PC-3 (cell line): ENCODE results near the gene APOL4. TPM values are rescaled to one million over a fixed set of nuclear protein-coding genes. Genes with fewer than 3 reads are reported as not detected.

Source experiments
- ATAC-seq: fragments of 200-7000 bp; cut with Tn5 transposase; 2 replicates; pipeline ENCODE4 v1.9.1; 2020; ENCODE audit warnings: mild to moderate bottlenecking, moderate library complexity
- BruUV-seq: library from RNA; stranded (reverse); fragments of 400-500 nt; replicated peaks from 2 replicates; lab custom pipeline; 2021; lab: Mats Ljungman, UMichigan
- CTCF ChIA-PET: fragments of 300-600 bp; sonication (Branson Sonifier 250); formaldehyde crosslinking; loops from one replicate; lab custom pipeline; 2022; ENCODE audit warnings: antibody characterized with exemption; lab: Charles Lee
- POLR2A ChIA-PET: fragments of 300-600 bp; sonication (Branson Sonifier 250); formaldehyde crosslinking; loops from one replicate; lab custom pipeline; 2022; ENCODE audit warnings: antibody characterized with exemption; ENCODE audit not compliant: unreplicated experiment; lab: Charles Lee
- DNase-seq: peaks from one replicate; pipeline ENCODE4 v3.0.0-alpha.2; 2015
- H2AFZ ChIP-seq: fragments of 300-600 bp; sonication (generic); 2 replicates; pipeline ENCODE4 v1.6.0; 2016; ENCODE audit warnings: antibody characterized with exemption, low read length
- H3F3A ChIP-seq: fragments of 300-600 bp; sonication (generic); one replicate; pipeline ENCODE4 v1.6.0; 2017; ENCODE audit warnings: antibody characterized with exemption, low read length, control low read depth, mild to moderate bottlenecking; ENCODE audit not compliant: unreplicated experiment
- H3K27ac ChIP-seq: fragments of 300-600 bp; sonication (generic); 2 replicates; pipeline ENCODE4 v1.5.1; 2016; ENCODE audit warnings: mild to moderate bottlenecking, low read length
- H3K27me3 ChIP-seq: fragments of 300-600 bp; sonication (generic); 2 replicates; pipeline ENCODE4 v1.6.1; 2016; ENCODE audit warnings: low read length, mixed read lengths
- H3K36me3 ChIP-seq: fragments of 300-600 bp; sonication (generic); 2 replicates; pipeline ENCODE4 v1.6.1; 2016; ENCODE audit warnings: low read depth, mixed run types, low read length, mixed read lengths
- H3K4me1 ChIP-seq: fragments of 300-600 bp; sonication (generic); 2 replicates; pipeline ENCODE4 v1.5.1; 2016; ENCODE audit warnings: low read length; ENCODE audit not compliant: insufficient read depth
- H3K4me2 ChIP-seq: fragments of 300-600 bp; sonication (generic); 2 replicates; pipeline ENCODE4 v1.6.0; 2016; ENCODE audit warnings: low read length
- H3K4me3 ChIP-seq: fragments of 300-600 bp; sonication (generic); 2 replicates; pipeline ENCODE4 v1.5.1; 2016; ENCODE audit warnings: mild to moderate bottlenecking, low read length, mixed read lengths
- H3K79me2 ChIP-seq: fragments of 300-600 bp; sonication (generic); 2 replicates; pipeline ENCODE4 v1.6.1; 2017; ENCODE audit warnings: low read length, mixed read lengths
- H3K9ac ChIP-seq: fragments of 300-600 bp; sonication (generic); 2 replicates; pipeline ENCODE4 v1.6.0; 2016; ENCODE audit warnings: mild to moderate bottlenecking, low read length
- H3K9me2 ChIP-seq: fragments of 300-600 bp; sonication (generic); replicated peaks from 2 replicates; pipeline ENCODE4 v1.6.1; 2016; ENCODE audit warnings: mixed run types, low read length, mixed read lengths
- H3K9me3 ChIP-seq: fragments of 300-600 bp; sonication (generic); 2 replicates; pipeline ENCODE4 v1.6.1; 2016; ENCODE audit warnings: low read length, mixed read lengths
- H4K20me1 ChIP-seq: fragments of 300-600 bp; sonication (generic); 2 replicates; pipeline ENCODE4 v1.6.1; 2016; ENCODE audit warnings: low read length, mixed read lengths
- CTCF ChIP-seq: fragments of 300-600 bp; sonication (generic); conservative IDR thresholded peaks from 2 replicates; pipeline ENCODE4 v1.5.1; 2017; ENCODE audit warnings: antibody characterized with exemption, low read depth, mild to moderate bottlenecking, low read length
- EZH2 ChIP-seq: fragments of 300-600 bp; sonication (generic); IDR thresholded peaks from one replicate; pipeline ENCODE4 v1.6.1; 2017; ENCODE audit warnings: antibody characterized with exemption, mild to moderate bottlenecking, low read length; ENCODE audit not compliant: unreplicated experiment
- EZH2phosphoT487 ChIP-seq: fragments of 300-600 bp; sonication (generic); IDR thresholded peaks from 2 replicates; pipeline ENCODE4 v1.6.1; 2018; ENCODE audit warnings: mild to moderate bottlenecking, antibody characterized with exemption, low read length, borderline replicate concordance
- intact Hi-C: fragments of 100-400 bp; cut with micrococcal nuclease; formaldehyde crosslinking; loops from 2 replicates; pipeline ENCODE4 v1.9.0; 2023
- total RNA-seq: library from RNA; depleted of rRNA; stranded (reverse); fragments of >200 nt; gene quantifications from 2 replicates; pipeline ENCODE4 v1.2.3, GENCODE V29; 2014

Gene APOL4
- total RNA-seq, 1 experiment from 2014 or later: 0.04 TPM

DNA sequence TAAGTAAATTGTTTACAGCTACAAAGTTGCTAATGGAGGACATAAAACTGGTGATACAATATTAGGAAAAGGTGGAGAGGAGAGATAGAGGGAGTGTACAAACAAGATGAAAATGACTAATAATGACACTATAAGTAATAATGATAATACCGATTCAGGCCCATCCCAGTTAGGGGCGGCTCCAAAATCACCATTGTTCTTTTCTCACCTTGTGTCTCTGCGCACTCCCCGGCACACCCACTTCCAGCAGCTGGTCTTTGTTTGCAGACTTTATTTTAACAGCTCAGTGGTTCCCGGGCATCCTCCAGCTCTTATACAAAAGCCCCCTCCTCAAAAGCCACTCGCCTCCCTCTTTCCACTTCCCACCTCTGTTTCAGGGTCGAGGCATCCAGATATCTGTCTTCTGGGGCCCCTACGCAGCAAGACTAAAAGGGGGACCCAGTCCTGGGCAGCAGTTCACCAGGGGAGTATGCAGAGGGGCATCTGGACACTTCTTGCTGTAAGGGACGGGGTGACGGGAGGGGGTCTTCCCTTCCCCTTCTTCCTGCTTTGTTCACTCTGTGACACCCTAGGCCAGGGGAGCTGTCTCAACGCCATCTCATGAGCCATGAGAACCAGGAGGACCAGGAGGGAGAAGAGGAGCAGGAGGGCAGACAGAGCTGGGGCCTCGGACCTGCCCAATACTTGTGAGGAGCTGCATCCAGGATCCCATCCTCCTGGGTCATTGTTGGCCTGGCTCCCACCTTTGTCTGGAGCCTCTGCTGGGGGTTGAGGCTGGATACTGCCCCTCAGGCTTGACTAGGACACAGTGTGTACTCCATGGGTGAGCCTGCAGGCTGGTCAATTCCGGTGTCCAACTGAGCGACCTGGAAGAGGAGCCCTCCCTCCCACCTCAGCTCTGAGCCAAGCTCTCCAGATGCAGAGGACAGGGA is 35.0 kb upstream of the APOL4 start:
- no peak overlapping the region for H3K9ac ChIP-seq
- H3K79me2 ChIP-seq: peaks cover 24% of the 10 kb centered on the region
- no peak overlapping the region for H2AFZ ChIP-seq
- no peaks in the 10 kb centered on the region for H3K9me2 ChIP-seq
- no peaks in the 10 kb centered on the region for H3F3A ChIP-seq
- ChIA-PET POLR2A (no interaction called here), CTCF (no interaction called here)
- intact Hi-C loops: loop anchor here (5.0 kb wide), 1 partner anchor 39 kb away; no protein-coding TSS in a partner anchor
- no peak overlapping the region for H3K27ac ChIP-seq
- TF ChIP-seq CTCF: no peak
- TF ChIP-seq EZH2phosphoT487: no peak
- no peak for TF ChIP-seq EZH2
- BruUV-seq: no TSS peak
- H3K4me3 ChIP-seq: no peak overlapping the region
- H3K4me2 ChIP-seq: no peak overlapping the region
- ATAC-seq (no peak), DNase-seq (no peak)
- peaks cover 18% of the 10 kb centered on the region for H3K4me1 ChIP-seq
- no peaks in the 10 kb centered on the region for H3K27me3 ChIP-seq
- no peaks in the 10 kb centered on the region for H4K20me1 ChIP-seq
- no peaks in the 10 kb centered on the region for H3K9me3 ChIP-seq
- no peaks in the 10 kb centered on the region; the same call in 1 of the 2 replicates for H3K36me3 ChIP-seq

DNA sequence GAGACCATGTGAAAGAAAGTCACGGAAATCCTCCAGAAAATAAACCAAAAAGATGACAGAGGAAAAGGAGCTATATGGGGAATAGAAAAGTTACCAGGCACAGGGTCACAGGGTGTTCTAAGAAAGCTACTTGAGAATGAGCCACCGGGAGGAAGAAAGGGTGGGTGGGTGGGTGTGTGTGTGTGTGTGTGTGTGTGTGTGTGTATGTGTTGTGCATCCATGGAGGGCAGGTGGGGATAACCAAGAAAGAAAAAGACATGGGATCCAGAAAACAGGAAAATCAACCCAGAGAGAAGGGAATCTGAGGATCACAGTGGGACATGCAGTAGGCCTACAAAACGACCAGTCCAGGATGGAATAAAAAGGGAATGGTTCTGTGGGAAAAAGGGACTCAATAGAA is 34.0 kb upstream of the APOL4 start:
- ChIA-PET POLR2A (no interaction called here), CTCF (no interaction called here)
- Histone ChIP-seq H3K79me2 (peaks cover 24% of the 10 kb centered on the region), H3K4me2 (no peak overlapping the region), H2AFZ (no peak overlapping the region), H3K9me2 (no peaks in the 10 kb centered on the region), H3K27ac (no peak overlapping the region), H4K20me1 (no peaks in the 10 kb centered on the region), H3K4me3 (no peak overlapping the region), H3F3A (no peaks in the 10 kb centered on the region), H3K27me3 (no peaks in the 10 kb centered on the region), H3K4me1 (peaks cover 18% of the 10 kb centered on the region), H3K9ac (no peak overlapping the region), H3K9me3 (no peaks in the 10 kb centered on the region), H3K36me3 (no peaks in the 10 kb centered on the region; the same call in 1 of the 2 replicates)
- TF ChIP-seq EZH2: no peak
- TF ChIP-seq EZH2phosphoT487: no peak
- TF ChIP-seq CTCF: no peak
- ATAC-seq (no peak), DNase-seq (no peak)
- intact Hi-C loops: loop anchor here (5.0 kb wide), 1 partner anchor 38 kb away; no protein-coding TSS in a partner anchor
- no TSS peak for BruUV-seq

- no peaks in the 10 kb centered on the region for H4K20me1 ChIP-seq
- intact Hi-C loops: loop anchor here (5.0 kb wide), 1 partner anchor 38 kb away; no protein-coding TSS in a partner anchor
- no peaks in the 10 kb centered on the region for H3K9me2 ChIP-seq
- CTCF ChIA-PET: no interaction called here
- no peaks in the 10 kb centered on the region for H3K9me3 ChIP-seq
- DNase-seq (no peak), ATAC-seq (no peak)
- H3K4me3 ChIP-seq: no peak overlapping the region
- no peak overlapping the region for H3K27ac ChIP-seq
- BruUV-seq: no TSS peak
- H3K79me2 ChIP-seq: peaks cover 24% of the 10 kb centered on the region
- H3K36me3 ChIP-seq: no peaks in the 10 kb centered on the region; the same call in 1 of the 2 replicates
- no peak overlapping the region for H3K4me2 ChIP-seq
- H3K9ac ChIP-seq: no peak overlapping the region
- peaks cover 17% of the 10 kb centered on the region for H3K4me1 ChIP-seq
- H3F3A ChIP-seq: no peaks in the 10 kb centered on the region
- POLR2A ChIA-PET: no interaction called here
- TF ChIP-seq EZH2 (no peak), EZH2phosphoT487 (no peak), CTCF (no peak)
- H2AFZ ChIP-seq: no peak overlapping the region
- H3K27me3 ChIP-seq: no peaks in the 10 kb centered on the region
Observed at GRCh38 chr22:36234919-36235318, 33.3 kb upstream of the APOL4 start.
